H1 (cell line): ENCODE data around the gene NCK1. TPM values are rescaled to one million over a fixed set of nuclear protein-coding genes. Genes with fewer than 3 reads are reported as not detected.

Experiments
- CTCF ChIA-PET: fragments of 300-600 bp; sonication (Branson Sonifier 250); formaldehyde crosslinking; loops from one replicate; lab custom pipeline; 2021; ENCODE audit not compliant: partially characterized antibody; lab: Charles Lee
- POLR2A ChIA-PET: fragments of 300-600 bp; sonication (Branson Sonifier 250); formaldehyde crosslinking; loops from one replicate; lab custom pipeline; 2021; ENCODE audit warnings: inconsistent platforms; ENCODE audit not compliant: partially characterized antibody; lab: Charles Lee
- DNase-seq, 2 experiments: peaks; one replicate each; pipeline versions ENCODE4 v3.0.0 to v3.0.0-alpha.2; 2010 to 2022; ENCODE audit warnings: low spot score in 2 of 2, low read depth in 1 of 2, mixed read lengths in 1 of 2
- FAIRE-seq: peaks from 2 replicates; lab custom pipeline; 2011; peaks lifted over from hg19 to GRCh38; lab: Jason Lieb, UNC
- H2AFZ ChIP-seq: 2 replicates; pipeline ENCODE4 v1.8.1; 2012; ENCODE audit warnings: low read length, inconsistent platforms
- H2AK5ac ChIP-seq: 2 replicates; pipeline ENCODE4 v1.6.1; 2013; ENCODE audit warnings: low read depth, low read length
- H2BK120ac ChIP-seq: replicated peaks from 2 replicates; pipeline ENCODE3; 2013; ENCODE audit warnings: low read depth, low read length, inconsistent platforms
- H2BK12ac ChIP-seq: 2 replicates; pipeline ENCODE4 v1.6.1; 2013; ENCODE audit warnings: low read depth, low read length
- H2BK15ac ChIP-seq: 2 replicates; pipeline ENCODE4 v1.6.1; 2013; ENCODE audit warnings: low read length
- H2BK20ac ChIP-seq: 2 replicates; pipeline ENCODE4 v1.6.1; 2013; ENCODE audit warnings: low read length
- H2BK5ac ChIP-seq: 2 replicates; pipeline ENCODE4 v1.6.1; 2013; ENCODE audit warnings: low read depth, low read length
- H3K14ac ChIP-seq: 2 replicates; pipeline ENCODE4 v1.6.1; 2013; ENCODE audit warnings: inconsistent platforms; ENCODE audit not compliant: insufficient read length
- H3K18ac ChIP-seq: 2 replicates; pipeline ENCODE4 v1.6.1; 2013; ENCODE audit warnings: low read length; ENCODE audit errors: extremely low read depth
- H3K23ac ChIP-seq: 2 replicates; pipeline ENCODE4 v1.6.1; 2013; ENCODE audit warnings: inconsistent platforms; ENCODE audit not compliant: insufficient read length
- H3K23me2 ChIP-seq: 2 replicates; pipeline ENCODE4 v1.6.1; 2013; ENCODE audit warnings: low read depth, low read length
- H3K27ac ChIP-seq: 2 replicates; pipeline ENCODE4 v1.6.1; 2011; ENCODE audit warnings: low read depth, low read length, inconsistent platforms
- H3K27me3 ChIP-seq, 4 experiments: replicated peaks in 1 of 4; 1 replicate in 1 of 4; 2 replicates in 3 of 4; pipeline versions ENCODE4 v1.6.1 to v1.8.1; 2011 to 2013; ENCODE audit warnings: low read length in 3 of 4, mild to moderate bottlenecking in 3 of 4, inconsistent platforms in 2 of 4, mixed read lengths in 2 of 4, moderate library complexity in 1 of 4; ENCODE audit not compliant: control insufficient read depth in 3 of 4, insufficient read depth in 3 of 4; ENCODE audit errors: extremely low read depth in 1 of 4
- H3K36me3 ChIP-seq, 4 experiments: 2 replicates each; pipeline versions ENCODE4 v1.6.1 to v1.8.1; 2011 to 2013; ENCODE audit warnings: mild to moderate bottlenecking in 4 of 4, low read length in 3 of 4, moderate library complexity in 2 of 4, control low read depth in 1 of 4, inconsistent platforms in 1 of 4; ENCODE audit not compliant: insufficient read depth in 4 of 4, control insufficient read depth in 2 of 4
- H3K4ac ChIP-seq: replicated peaks from 2 replicates; pipeline ENCODE3; 2013; ENCODE audit warnings: low read length, low read depth, mixed read lengths, inconsistent platforms; ENCODE audit not compliant: insufficient read length
- H3K4me1 ChIP-seq, 4 experiments: replicated peaks in 1 of 4; 1 replicate in 1 of 4; 2 replicates in 3 of 4; pipeline versions ENCODE4 v1.6.1 to v1.8.1; 2011 to 2013; ENCODE audit warnings: low read length in 3 of 4, inconsistent platforms in 2 of 4, mixed read lengths in 1 of 4; ENCODE audit not compliant: insufficient read depth in 4 of 4, control insufficient read depth in 3 of 4
- H3K4me2 ChIP-seq, 2 experiments: 2 replicates each; pipeline versions ENCODE4 v1.6.1 to v1.8.1; 2011 to 2013; ENCODE audit warnings: low read depth in 2 of 2, low read length in 2 of 2, control low read depth in 1 of 2, inconsistent platforms in 1 of 2, mild to moderate bottlenecking in 1 of 2; ENCODE audit not compliant: insufficient read depth in 1 of 2
- H3K4me3 ChIP-seq, 4 experiments: fragments of 200-600, 300-600 bp in 1 of 4; sonication (generic), shearing (Covaris generic), sonication (Bioruptor Twin) in 1 of 4; 2 replicates each; pipeline versions ENCODE4 v1.5.1 to v1.8.1; 2011 to 2016; ENCODE audit warnings: low read length in 4 of 4, low read depth in 3 of 4, control low read depth in 2 of 4, inconsistent platforms in 2 of 4, mild to moderate bottlenecking in 2 of 4, mixed read lengths in 1 of 4, moderate library complexity in 1 of 4; ENCODE audit not compliant: insufficient read depth in 2 of 4; ENCODE audit errors: extremely low read depth in 1 of 4
- H3K56ac ChIP-seq: replicated peaks from 2 replicates; pipeline ENCODE3; 2013; ENCODE audit warnings: low read depth, mild to moderate bottlenecking, mixed read lengths, low read length, inconsistent platforms; ENCODE audit not compliant: insufficient read length
- H3K79me1 ChIP-seq: 2 replicates; pipeline ENCODE4 v1.6.1; 2013; ENCODE audit warnings: low read depth, low read length, control low read depth
- H3K79me2 ChIP-seq, 2 experiments: 2 replicates each; pipeline versions ENCODE4 v1.6.1 to v1.8.1; 2012 to 2013; ENCODE audit warnings: low read length in 2 of 2, mild to moderate bottlenecking in 2 of 2, inconsistent platforms in 1 of 2; ENCODE audit not compliant: insufficient read depth in 2 of 2, control insufficient read depth in 1 of 2
- H3K9ac ChIP-seq, 4 experiments: replicated peaks in 1 of 4; 1 replicate in 1 of 4; 2 replicates in 3 of 4; pipeline versions ENCODE4 v1.6.1 to v1.8.1; 2011 to 2013; ENCODE audit warnings: low read depth in 3 of 4, low read length in 3 of 4, control low read depth in 2 of 4, mild to moderate bottlenecking in 2 of 4, moderate library complexity in 2 of 4, inconsistent platforms in 1 of 4; ENCODE audit errors: extremely low read depth in 1 of 4
- H3K9me3 ChIP-seq, 2 experiments: 2 replicates each; pipeline versions ENCODE4 v1.6.1 to v1.8.1; 2012 to 2013; ENCODE audit warnings: mild to moderate bottlenecking in 2 of 2, moderate library complexity in 2 of 2, control low read depth in 1 of 2, inconsistent platforms in 1 of 2, low read depth in 1 of 2, low read length in 1 of 2, mixed read lengths in 1 of 2; ENCODE audit not compliant: insufficient read depth in 2 of 2
- H4K20me1 ChIP-seq, 2 experiments: replicated peaks in 1 of 2; 2 replicates each; pipeline versions ENCODE3 to v1.8.1; 2011 to 2013; ENCODE audit warnings: inconsistent platforms in 2 of 2, low read length in 2 of 2, mild to moderate bottlenecking in 1 of 2; ENCODE audit not compliant: insufficient read depth in 2 of 2, control insufficient read depth in 1 of 2
- H4K5ac ChIP-seq: 2 replicates; pipeline ENCODE4 v1.6.1; 2013; ENCODE audit warnings: low read length, low read depth, mixed read lengths, inconsistent platforms; ENCODE audit not compliant: insufficient read length
- H4K8ac ChIP-seq: 2 replicates; pipeline ENCODE4 v1.8.0; 2013; ENCODE audit warnings: mild to moderate bottlenecking, moderate library complexity, low read length, inconsistent platforms; ENCODE audit not compliant: insufficient read depth; ENCODE audit errors: extremely low read depth
- H4K91ac ChIP-seq: replicated peaks from 2 replicates; pipeline ENCODE3; 2013; ENCODE audit warnings: low read length, mixed read lengths, inconsistent platforms; ENCODE audit not compliant: insufficient read length
- ATF3 ChIP-seq: IDR thresholded peaks from 2 replicates; pipeline ENCODE4 v1.6.1; 2011; ENCODE audit warnings: low read depth, mild to moderate bottlenecking, low read length; ENCODE audit not compliant: insufficient read depth
- CHD1 ChIP-seq: IDR thresholded peaks from 2 replicates; pipeline ENCODE4 v1.6.1; 2012; ENCODE audit warnings: low read depth, low read length, improper control_type of control experiment
- EP300 ChIP-seq, 2 experiments: IDR thresholded peaks; 1 replicate in 1 of 2; 2 replicates in 1 of 2; pipeline ENCODE4 v1.6.1; 2011 to 2012; ENCODE audit warnings: low read depth in 2 of 2, low read length in 2 of 2, mild to moderate bottlenecking in 2 of 2, borderline replicate concordance in 1 of 2, inconsistent platforms in 1 of 2, moderate library complexity in 1 of 2
- HDAC2 ChIP-seq, 2 experiments: fragments of 300-600 bp in 1 of 2; sonication (generic) in 1 of 2; IDR thresholded peaks; 2 replicates each; pipeline ENCODE4 v1.6.1; 2011 to 2012; ENCODE audit warnings: low read depth in 2 of 2, low read length in 2 of 2, mild to moderate bottlenecking in 2 of 2, moderate library complexity in 2 of 2, borderline replicate concordance in 1 of 2, inconsistent platforms in 1 of 2
- HDAC6 ChIP-seq: IDR thresholded peaks from one replicate; pipeline ENCODE4 v1.7.1; 2012; ENCODE audit warnings: low read depth, mild to moderate bottlenecking, inconsistent platforms, low read length, moderate library complexity
- JUN ChIP-seq: IDR thresholded peaks from 2 replicates; pipeline ENCODE4 v1.6.1; 2011; ENCODE audit warnings: low read depth, mild to moderate bottlenecking, improper control_type of control experiment, low read length
- JUND ChIP-seq: IDR thresholded peaks from 2 replicates; pipeline ENCODE4 v1.6.1; 2011; ENCODE audit warnings: mild to moderate bottlenecking, improper control_type of control experiment, low read length
- KDM1A ChIP-seq: fragments of 200-600, 300-600 bp; sonication (generic); IDR thresholded peaks from 2 replicates; pipeline ENCODE4 v1.7.1; 2016; ENCODE audit warnings: mild to moderate bottlenecking, low read length, borderline replicate concordance
- MAFK ChIP-seq: IDR thresholded peaks from 2 replicates; pipeline ENCODE4 v1.6.1; 2012; ENCODE audit warnings: low read depth, mild to moderate bottlenecking, improper control_type of control experiment, low read length
- RBBP5 ChIP-seq: IDR thresholded peaks from 2 replicates; pipeline ENCODE4 v1.7.1; 2012; ENCODE audit warnings: low read depth, mild to moderate bottlenecking, inconsistent platforms, low read length, moderate library complexity, borderline replicate concordance
- SP2 ChIP-seq: IDR thresholded peaks from 2 replicates; pipeline ENCODE4 v1.6.1; 2012; ENCODE audit warnings: mild to moderate bottlenecking, low read length, inconsistent platforms
- SP4 ChIP-seq: IDR thresholded peaks from 2 replicates; pipeline ENCODE4 v1.6.1; 2012; ENCODE audit warnings: low read length, inconsistent platforms
- TAF7 ChIP-seq: optimal IDR thresholded peaks from 2 replicates; pipeline ENCODE3; 2011; ENCODE audit warnings: low read depth, mild to moderate bottlenecking, inconsistent platforms, low read length, moderate library complexity, borderline replicate concordance
- YY1 ChIP-seq: IDR thresholded peaks from 2 replicates; pipeline ENCODE4 v1.6.1; 2011; ENCODE audit warnings: low read depth, mild to moderate bottlenecking, low read length
- WGBS, 2 experiments: shearing (Covaris generic) in 1 of 2; methylation state at CpG; one replicate each; pipeline versions ENCODE4 v1.1.6 to v1.1.7; 2013 to 2015; ENCODE audit warnings: low lambda C conversion rate in 2 of 2, mixed read lengths in 2 of 2, inconsistent platforms in 1 of 2, low coverage in 1 of 2, missing lambda C conversion rate in 1 of 2; ENCODE audit not compliant: insufficient replicate concordance in 2 of 2, insufficient coverage in 1 of 2, insufficient read length in 1 of 2; ENCODE audit errors: extremely low coverage in 1 of 2, missing lambda C conversion rate in 1 of 2; 5-methylcytosine and 5-hydroxymethylcytosine counted together
- polyA plus RNA-seq, 7 experiments: library from polyadenylated mRNA; depleted of rRNA in 3 of 7; stranded (reverse) in 5 of 7; unstranded in 2 of 7; fragments of >200 nt in 5 of 7; fragments of 200-250 nt in 2 of 7; gene quantifications; 1 replicate in 5 of 7; 2 replicates in 1 of 7; 4 replicates in 1 of 7; pipeline versions ENCODE4 v1.2.1 to v1.2.3, GENCODE V29; 2011 to 2013; ENCODE audit warnings: missing spikeins in 2 of 7, mixed read lengths in 2 of 7
- total RNA-seq: library from RNA; stranded (reverse); fragmentation: NEBNext Ultra II Directional; extraction: Animal tissue kit (Norgen Biotek cat#: 25700); gene quantifications from 2 replicates; pipeline ENCODE4 v1.2.1, GENCODE V29; 2021

NCK1 gene
- total and polyA plus RNA-seq, 2 of the 8 experiments (the other 6 are each of a cell fraction or from before 2014, with no cell fraction given), result 10.0 to 28.5 TPM

- no peaks in the 10 kb centered on the region for H3K23me2 ChIP-seq
- H3K79me1 ChIP-seq, result no peaks in the 10 kb centered on the region
- no peak overlapping the region for H3K18ac ChIP-seq
- no peak overlapping the region for H2BK5ac ChIP-seq
- DNase-seq (no peak), FAIRE-seq (no peak)
- no peaks in the 10 kb centered on the region for H3K79me2 ChIP-seq
- no peak overlapping the region for H2BK120ac ChIP-seq
- no peak overlapping the region for H2AFZ ChIP-seq
- ChIA-PET POLR2A (interaction anchor here (2.1 kb wide), 1 partner anchor 202 kb away, joined by 6 read pairs; the partner anchor contains the start of gene STAG1), CTCF (no interaction called here)
- H3K4me2 ChIP-seq, result no peak overlapping the region
- H2BK20ac ChIP-seq, result no peak overlapping the region
- no peak overlapping the region for H3K4me3 ChIP-seq
- no peak overlapping the region for H3K14ac ChIP-seq
- no peak overlapping the region for H2BK12ac ChIP-seq
- no peak overlapping the region for H4K91ac ChIP-seq
- no peak overlapping the region for H2AK5ac ChIP-seq
- H3K9ac ChIP-seq, result no peak overlapping the region
- no peak overlapping the region for H4K5ac ChIP-seq
- no peak overlapping the region for H3K4ac ChIP-seq
- no peak overlapping the region for H2BK15ac ChIP-seq
- H3K36me3 ChIP-seq, result no peaks in the 10 kb centered on the region
- no peak overlapping the region for H3K23ac ChIP-seq
- H3K56ac ChIP-seq, result no peak overlapping the region
- no peaks in the 10 kb centered on the region for H3K9me3 ChIP-seq
- 80% methylated on average over 2 of the region's 2 CpGs; no CpG with 5 or more reads in 1 of the 2 experiments for WGBS, 2 experiments
- no peak overlapping the region for H4K8ac ChIP-seq
- H3K27me3 ChIP-seq, result no peaks in the 10 kb centered on the region
- H3K27ac ChIP-seq, result no peak overlapping the region
- H4K20me1 ChIP-seq, result peaks cover 0 to 1% of the 10 kb centered on the region in 2 experiments
- no peaks in the 10 kb centered on the region for H3K4me1 ChIP-seq
- TF ChIP-seq HDAC6 (no peak), KDM1A (no peak), JUN (no peak), YY1 (no peak), EP300 (IDR thresholded peaks at IDR 0.05; ENCODE audit: borderline replicate concordance in 1 of 2, low read depth in 2 of 2, low read length in 2 of 2) (no peak), RBBP5 (no peak), CHD1 (no peak), MAFK (no peak), SP2 (no peak), HDAC2 (IDR thresholded peaks at IDR 0.05; ENCODE audit: borderline replicate concordance in 1 of 2, low read depth in 2 of 2, low read length in 2 of 2) (no peak), ATF3 (no peak), SP4 (no peak), JUND (no peak), TAF7 (no peak)
Measured at GRCh38 chr3:136954251-136954650, 92.2 kb downstream of the NCK1 start.
